Measurements from ENCODE around the gene PDK2. TPM values are rescaled to one million over a fixed set of nuclear protein-coding genes. Genes with fewer than 3 reads are reported as not detected.
"Not testable (repeated sequence)": the region's sequence is repeated elsewhere in the genome, so short reads cannot be mapped to it uniquely, and the experiment has no call there.

PDK2 gene
- total and polyA plus RNA-seq, 3 experiments from 2014 or later: 19.5 to 41.2 (median 22.4) TPM

GRCh38 chr17:50059759-50060273, 35.3 kb upstream of the PDK2 start:
- no peaks in the 10 kb centered on the region for H3K9me3 ChIP-seq (ENCODE audit: low read length)
- Mint-ChIP-seq H3K27me3 (no peaks in the 10 kb centered on the region), H3K9me3 (no peaks in the 10 kb centered on the region), H3K27ac (no peak overlapping the region), H3K36me3 (peaks cover 0 to 11% (median 2%) of the 10 kb centered on the region in 3 donors), H3K4me3 (no peak overlapping the region), H3K4me1 (peaks cover 18 to 29% (median 25%) of the 10 kb centered on the region in 3 donors)
- no peaks in the 10 kb centered on the region for H3K27me3 ChIP-seq (ENCODE audit: insufficient read depth, low read length, poor library complexity, severe bottlenecking)
- no peaks in the 10 kb centered on the region for H3K36me3 ChIP-seq (ENCODE audit: insufficient read depth, low read length)
- no peak for DNase-seq
- POLR2A ChIA-PET: no interaction called here
- H3K27ac ChIP-seq (ENCODE audit: low read depth, low read length): no peak overlapping the region
- H3K4me1 ChIP-seq (ENCODE audit: insufficient read depth, low read length): peaks cover 10% of the 10 kb centered on the region
- no peak overlapping the region for H3K4me3 ChIP-seq (ENCODE audit: low read length)
- CTCF ChIA-PET: no interaction called here

DNA sequence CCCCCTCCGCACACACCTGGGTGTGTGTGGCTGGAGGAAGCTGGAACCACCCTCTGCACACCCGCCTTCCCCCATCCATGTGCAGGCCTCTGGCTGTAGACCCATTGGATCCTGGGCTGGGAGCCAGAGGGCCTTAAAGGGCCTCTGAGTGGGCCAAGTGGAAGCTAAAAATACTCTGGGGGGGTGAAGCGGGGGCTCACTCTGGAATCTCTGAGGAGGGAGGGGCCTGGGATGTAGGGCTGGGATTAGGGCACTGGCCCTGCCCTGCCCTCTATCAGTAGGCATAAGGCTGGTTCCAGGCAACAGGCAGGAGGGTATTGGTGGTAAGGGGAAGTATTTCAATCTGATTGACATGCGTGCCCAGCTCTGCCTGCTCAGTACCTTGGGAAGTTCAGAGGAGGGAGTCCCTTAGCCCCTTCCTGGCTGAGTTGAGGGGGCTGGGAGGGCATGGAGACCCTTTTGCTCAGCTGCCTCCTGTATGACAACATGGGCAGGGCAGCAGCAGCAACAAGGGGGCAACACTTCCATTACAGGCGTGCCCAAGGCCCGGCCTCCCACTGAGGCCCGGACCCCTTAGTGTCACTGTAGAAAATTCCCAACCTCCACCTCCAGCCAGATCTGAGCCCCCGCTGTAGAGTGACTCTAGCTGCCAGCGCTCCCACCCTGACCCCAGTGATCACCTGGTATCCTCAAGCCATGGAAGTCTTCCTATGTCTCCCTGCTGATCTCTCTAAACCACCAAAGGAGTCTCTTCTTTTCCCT, 34.0 kb upstream of the PDK2 start:
- Mint-ChIP-seq H3K27me3 (no peaks in the 10 kb centered on the region), H3K4me3 (peak overlapping the region in 1 of 7 donors; percentile 37), H3K36me3 (peaks cover 0 to 9% (median 7%) of the 10 kb centered on the region in 3 donors), H3K9me3 (no peaks in the 10 kb centered on the region), H3K27ac (no peak overlapping the region), H3K4me1 (peaks cover 14 to 23% (median 20%) of the 10 kb centered on the region in 3 donors)
- no peaks in the 10 kb centered on the region for H3K36me3 ChIP-seq (ENCODE audit: insufficient read depth, low read length)
- ChIA-PET CTCF (no interaction called here), POLR2A (no interaction called here)
- no peak overlapping the region for H3K27ac ChIP-seq (ENCODE audit: low read depth, low read length)
- no peak overlapping the region for H3K4me3 ChIP-seq (ENCODE audit: low read length)
- no peaks in the 10 kb centered on the region for H3K9me3 ChIP-seq (ENCODE audit: low read length)
- peaks cover 10% of the 10 kb centered on the region for H3K4me1 ChIP-seq (ENCODE audit: insufficient read depth, low read length)
- peak in 1 of 5 donors; percentile 9 for DNase-seq
- no peaks in the 10 kb centered on the region for H3K27me3 ChIP-seq (ENCODE audit: insufficient read depth, low read length, poor library complexity, severe bottlenecking)

GRCh38 chr17:50061713-50062045, 33.5 kb upstream of the PDK2 start:
- POLR2A ChIA-PET; H3K4me3 ChIP-seq (ENCODE audit: low read length); H3K9me3 Mint-ChIP-seq; H3K36me3 Mint-ChIP-seq; H3K36me3 ChIP-seq (ENCODE audit: insufficient read depth, low read length); H3K27me3 ChIP-seq (ENCODE audit: insufficient read depth, low read length, poor library complexity, severe bottlenecking); H3K27ac Mint-ChIP-seq; H3K27ac ChIP-seq (ENCODE audit: low read depth, low read length); H3K4me3 Mint-ChIP-seq; H3K9me3 ChIP-seq (ENCODE audit: low read length); H3K4me1 ChIP-seq (ENCODE audit: insufficient read depth, low read length); H3K27me3 Mint-ChIP-seq: not testable (repeated sequence)
- CTCF ChIA-PET: interaction anchor here (0.7 kb wide), 1 partner anchor 505 kb away, joined by 3 read pairs; no protein-coding TSS in a partner anchor
- peak in 1 of 5 donors; percentile 8 for DNase-seq
- peaks cover 11 to 19% (median 18%) of the 10 kb centered on the region in 3 donors for H3K4me1 Mint-ChIP-seq

DNA sequence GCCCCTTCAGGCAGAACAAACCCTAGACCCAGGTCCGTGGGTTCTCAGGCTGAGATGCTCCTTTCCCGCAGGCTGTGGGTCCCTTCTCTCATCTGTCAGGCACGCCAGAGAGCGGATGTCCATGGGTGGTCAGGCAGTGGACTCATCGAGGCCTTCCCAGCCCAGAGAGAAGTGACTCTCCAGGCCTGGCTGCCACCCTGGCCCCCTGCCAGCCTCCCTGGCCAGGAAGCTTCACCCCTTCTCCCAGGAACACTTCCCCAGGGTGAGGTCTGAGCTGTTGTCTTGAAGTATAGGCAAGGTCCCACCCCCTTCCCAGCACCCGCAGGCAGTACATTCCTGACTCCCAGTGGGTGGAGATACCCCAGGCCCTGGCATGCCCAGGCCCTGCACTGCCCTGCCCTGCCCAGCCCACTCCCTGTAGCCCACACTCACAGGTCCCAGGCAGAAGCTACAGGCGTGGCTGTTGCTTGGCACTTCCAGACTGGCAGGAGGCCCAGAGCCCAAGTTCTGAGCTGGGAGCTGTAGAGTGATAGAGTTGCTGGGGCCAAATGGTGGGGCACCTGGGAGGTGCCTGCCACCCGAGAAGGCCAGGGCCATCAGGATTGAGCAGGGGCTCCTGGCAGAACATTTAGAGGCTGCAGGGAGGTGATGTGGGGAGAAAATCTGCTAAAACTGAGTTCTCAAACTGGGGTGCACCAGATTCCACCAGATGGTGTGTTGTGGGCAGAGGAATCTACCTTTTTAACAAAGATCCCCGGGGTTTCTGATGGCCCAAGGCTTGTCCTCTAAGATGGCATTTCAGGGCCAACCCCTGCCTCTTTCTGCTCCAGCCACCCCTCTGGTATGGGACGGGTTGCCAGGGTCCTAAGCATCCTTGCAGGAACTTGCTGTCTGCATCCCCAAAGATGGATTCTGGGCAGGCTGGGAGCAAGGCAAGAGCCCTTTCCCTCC, 32.6 kb upstream of the PDK2 start:
- no peaks in the 10 kb centered on the region for H3K4me1 ChIP-seq (ENCODE audit: insufficient read depth, low read length)
- Mint-ChIP-seq H3K27me3 (no peaks in the 10 kb centered on the region), H3K4me1 (peaks cover 7 to 12% (median 9%) of the 10 kb centered on the region in 3 donors), H3K36me3 (peaks cover 0 to 7% (median 5%) of the 10 kb centered on the region in 3 donors), H3K27ac (no peak overlapping the region), H3K4me3 (no peak overlapping the region), H3K9me3 (no peaks in the 10 kb centered on the region)
- H3K4me3 ChIP-seq (ENCODE audit: low read length): no peak overlapping the region
- DNase-seq: peak in 1 of 5 donors; percentile 26
- H3K27ac ChIP-seq (ENCODE audit: low read depth, low read length): no peak overlapping the region
- ChIA-PET POLR2A (no interaction called here), CTCF (interaction anchor here (0.7 kb wide), 1 partner anchor 506 kb away, joined by 3 read pairs; no protein-coding TSS in a partner anchor)
- no peaks in the 10 kb centered on the region for H3K27me3 ChIP-seq (ENCODE audit: insufficient read depth, low read length, poor library complexity, severe bottlenecking)
- H3K36me3 ChIP-seq (ENCODE audit: insufficient read depth, low read length): no peaks in the 10 kb centered on the region
- no peaks in the 10 kb centered on the region for H3K9me3 ChIP-seq (ENCODE audit: low read length)

DNA sequence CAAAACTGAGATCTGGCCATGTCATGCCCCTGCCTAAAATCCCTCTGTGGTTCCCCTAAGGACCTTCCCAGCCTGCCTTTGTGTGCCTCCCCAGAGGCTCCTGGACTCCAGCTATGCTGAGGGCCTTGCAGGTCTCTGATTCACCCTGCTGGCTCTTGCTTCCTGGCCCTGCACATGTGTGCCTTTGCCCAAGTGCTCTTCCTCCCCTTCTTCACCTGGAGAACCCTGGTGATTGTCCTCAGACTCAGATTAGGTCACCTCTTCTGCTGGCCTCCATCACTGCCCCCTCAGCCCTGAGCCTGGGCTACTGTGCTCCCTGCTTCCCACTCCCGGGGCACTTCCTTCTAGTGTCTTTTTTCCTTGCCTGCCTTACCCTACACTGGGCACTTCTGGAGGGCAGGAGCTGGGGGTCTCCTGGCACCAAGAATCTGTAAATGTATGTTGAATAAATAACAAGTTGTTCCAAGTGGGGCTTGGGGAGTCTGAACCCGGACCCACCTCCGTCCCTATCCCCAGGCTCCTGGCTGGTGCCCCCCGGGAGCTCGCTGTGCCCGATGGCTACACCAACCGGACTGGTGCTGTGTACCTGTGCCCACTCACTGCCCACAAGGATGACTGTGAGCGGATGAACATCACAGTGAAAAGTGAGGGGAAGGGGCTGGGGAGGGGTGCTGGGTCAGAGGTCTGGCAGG, 31.4 kb upstream of the PDK2 start:
- Histone ChIP-seq H3K4me3 (ENCODE audit: low read length) (no peak overlapping the region), H3K9me3 (ENCODE audit: low read length) (no peaks in the 10 kb centered on the region), H3K27ac (ENCODE audit: low read depth, low read length) (no peak overlapping the region), H3K4me1 (ENCODE audit: insufficient read depth, low read length) (no peaks in the 10 kb centered on the region), H3K36me3 (ENCODE audit: insufficient read depth, low read length) (no peaks in the 10 kb centered on the region), H3K27me3 (ENCODE audit: insufficient read depth, low read length, poor library complexity, severe bottlenecking) (no peaks in the 10 kb centered on the region)
- Mint-ChIP-seq H3K27me3 (no peaks in the 10 kb centered on the region), H3K9me3 (no peaks in the 10 kb centered on the region), H3K27ac (peak overlapping the region in 2 of 8 donors; percentile 37 to 47), H3K36me3 (peaks cover 0 to 10% (median 7%) of the 10 kb centered on the region in 3 donors), H3K4me3 (no peak overlapping the region), H3K4me1 (peaks cover 0 to 1% (median 0%) of the 10 kb centered on the region in 3 donors)
- DNase-seq: peak in 1 of 5 donors; percentile 22
- CTCF ChIA-PET: no interaction called here
- POLR2A ChIA-PET: no interaction called here

DNA sequence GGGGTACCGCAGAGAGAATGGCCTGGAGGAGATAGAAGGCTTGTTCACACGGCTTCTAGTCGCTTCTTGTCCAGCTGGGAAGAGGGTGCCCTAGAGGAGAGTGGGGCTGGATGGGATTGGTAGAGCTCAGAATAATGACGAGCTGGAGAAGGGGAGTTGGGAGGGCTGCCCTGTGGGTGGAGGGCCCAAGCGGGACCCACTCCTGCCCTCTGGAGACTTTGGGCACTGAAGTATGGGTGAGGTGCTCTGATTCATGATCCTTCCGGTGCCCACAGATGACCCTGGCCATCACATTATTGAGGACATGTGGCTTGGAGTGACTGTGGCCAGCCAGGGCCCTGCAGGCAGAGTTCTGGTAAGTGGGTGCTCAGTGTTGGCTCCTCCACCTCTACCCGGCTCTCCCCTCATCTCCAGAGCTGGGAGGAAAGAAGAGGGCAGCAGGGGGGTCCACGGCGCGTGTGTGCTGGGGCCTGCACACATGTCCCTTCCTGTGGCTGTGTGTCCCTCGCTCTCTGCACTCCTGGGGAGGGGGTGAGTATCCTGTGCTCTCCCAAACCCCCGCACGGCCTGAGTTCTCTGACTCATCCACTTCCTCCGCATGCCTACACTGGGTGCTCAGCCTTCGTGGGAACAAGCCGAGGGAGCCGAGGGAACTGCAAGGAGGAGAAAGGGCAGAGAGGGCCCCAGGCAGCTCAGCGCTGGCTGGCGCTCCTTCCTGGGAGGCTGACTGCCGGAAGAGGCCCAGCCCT, 30.7 kb upstream of the PDK2 start:
- no peaks in the 10 kb centered on the region for H3K36me3 ChIP-seq (ENCODE audit: insufficient read depth, low read length)
- Mint-ChIP-seq H3K27me3 (no peaks in the 10 kb centered on the region), H3K27ac (no peak overlapping the region), H3K36me3 (peaks cover 0 to 10% (median 6%) of the 10 kb centered on the region in 3 donors), H3K4me1 (no peaks in the 10 kb centered on the region), H3K9me3 (no peaks in the 10 kb centered on the region), H3K4me3 (no peak overlapping the region)
- no peaks in the 10 kb centered on the region for H3K4me1 ChIP-seq (ENCODE audit: insufficient read depth, low read length)
- H3K27me3 ChIP-seq (ENCODE audit: insufficient read depth, low read length, poor library complexity, severe bottlenecking): no peaks in the 10 kb centered on the region
- DNase-seq: peak in 1 of 5 donors; percentile 26
- H3K4me3 ChIP-seq (ENCODE audit: low read length): no peak overlapping the region
- ChIA-PET POLR2A (no interaction called here), CTCF (no interaction called here)
- no peaks in the 10 kb centered on the region for H3K9me3 ChIP-seq (ENCODE audit: low read length)
- H3K27ac ChIP-seq (ENCODE audit: low read depth, low read length): no peak overlapping the region

DNA sequence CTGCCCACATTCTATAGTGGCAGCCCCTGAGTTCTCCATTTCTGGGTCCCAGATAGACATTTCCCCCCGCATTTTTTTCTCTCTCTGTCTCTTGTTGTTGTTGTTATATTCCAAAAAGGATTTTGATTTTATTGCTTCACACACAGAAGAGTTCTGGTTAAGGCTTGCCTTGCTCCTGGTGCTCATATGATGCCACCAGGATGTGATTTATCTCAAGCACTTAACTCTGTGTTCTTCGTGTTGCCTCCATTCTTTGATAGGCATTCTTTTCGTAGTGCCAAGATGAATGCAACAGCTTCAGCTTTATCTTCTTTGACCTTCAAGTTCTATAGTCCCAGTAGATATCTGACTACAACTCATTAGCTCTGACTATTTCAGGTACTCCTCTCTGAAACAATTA, 30.1 kb upstream of the PDK2 start:
- Mint-ChIP-seq H3K27ac (peak overlapping the region in 1 of 8 donors; percentile 37), H3K4me1 (no peaks in the 10 kb centered on the region), H3K9me3 (no peaks in the 10 kb centered on the region), H3K27me3 (no peaks in the 10 kb centered on the region), H3K4me3 (no peak overlapping the region), H3K36me3 (peaks cover 0 to 15% (median 5%) of the 10 kb centered on the region in 3 donors)
- no peaks in the 10 kb centered on the region for H3K9me3 ChIP-seq (ENCODE audit: low read length)
- H3K36me3 ChIP-seq (ENCODE audit: insufficient read depth, low read length): no peaks in the 10 kb centered on the region
- CTCF ChIA-PET: no interaction called here
- H3K27me3 ChIP-seq (ENCODE audit: insufficient read depth, low read length, poor library complexity, severe bottlenecking): no peaks in the 10 kb centered on the region
- H3K4me1 ChIP-seq (ENCODE audit: insufficient read depth, low read length): no peaks in the 10 kb centered on the region
- POLR2A ChIA-PET: no interaction called here
- no peak for DNase-seq
- no peak overlapping the region for H3K4me3 ChIP-seq (ENCODE audit: low read length)
- H3K27ac ChIP-seq (ENCODE audit: low read depth, low read length): no peak overlapping the region
